Gastroesophageal sphincter (tissue), 3 donors: ENCODE data around the gene APBB1.

Experiments used
- POLR2A ChIP-seq, 2 donors: fragments of 450-650 bp; IDR thresholded peaks; one replicate each; pipeline ENCODE4 v1.6.1; 2017; ENCODE audit warnings: antibody characterized with exemption in 2 of 2, mild to moderate bottlenecking in 2 of 2, moderate library complexity in 1 of 2
- POLR2AphosphoS5 ChIP-seq: sonication (generic); formaldehyde crosslinking; IDR thresholded peaks from one replicate; pipeline ENCODE4 v1.6.1; 2017; ENCODE audit warnings: antibody characterized with exemption
- TF ChIP-seq, protein P1 (sequence below), 4 experiments: fragments of 200-600 bp in 2 of 4; fragments of 450-650 bp in 2 of 4; sonication (generic) in 1 of 4; IDR thresholded peaks; one replicate each; pipeline ENCODE4 v1.5.1; 2017 to 2019; ENCODE audit warnings: antibody characterized with exemption in 4 of 4, mild to moderate bottlenecking in 2 of 4, moderate library complexity in 2 of 4

DNA sequence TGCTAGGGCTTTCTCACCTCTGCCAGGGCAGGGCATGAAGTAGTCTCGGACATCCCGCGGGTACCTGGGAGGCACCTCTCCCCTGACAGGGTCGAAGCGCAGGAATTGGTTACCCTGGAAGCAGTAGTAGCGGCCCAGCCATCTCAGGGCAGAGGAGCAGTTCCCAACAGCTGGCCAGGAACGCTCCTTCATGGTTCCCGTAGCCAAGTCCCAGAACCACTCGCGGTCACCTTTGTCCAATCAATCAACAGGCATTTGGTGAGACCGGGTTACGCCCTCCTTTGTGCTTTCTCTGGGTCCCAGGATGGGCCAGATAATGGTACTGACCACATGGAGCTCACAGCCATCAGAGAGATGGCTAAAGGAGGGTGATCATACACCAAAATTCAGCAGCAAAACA lies 18.5 kb upstream of the APBB1 start:
- TF ChIP-seq, protein P1, sequence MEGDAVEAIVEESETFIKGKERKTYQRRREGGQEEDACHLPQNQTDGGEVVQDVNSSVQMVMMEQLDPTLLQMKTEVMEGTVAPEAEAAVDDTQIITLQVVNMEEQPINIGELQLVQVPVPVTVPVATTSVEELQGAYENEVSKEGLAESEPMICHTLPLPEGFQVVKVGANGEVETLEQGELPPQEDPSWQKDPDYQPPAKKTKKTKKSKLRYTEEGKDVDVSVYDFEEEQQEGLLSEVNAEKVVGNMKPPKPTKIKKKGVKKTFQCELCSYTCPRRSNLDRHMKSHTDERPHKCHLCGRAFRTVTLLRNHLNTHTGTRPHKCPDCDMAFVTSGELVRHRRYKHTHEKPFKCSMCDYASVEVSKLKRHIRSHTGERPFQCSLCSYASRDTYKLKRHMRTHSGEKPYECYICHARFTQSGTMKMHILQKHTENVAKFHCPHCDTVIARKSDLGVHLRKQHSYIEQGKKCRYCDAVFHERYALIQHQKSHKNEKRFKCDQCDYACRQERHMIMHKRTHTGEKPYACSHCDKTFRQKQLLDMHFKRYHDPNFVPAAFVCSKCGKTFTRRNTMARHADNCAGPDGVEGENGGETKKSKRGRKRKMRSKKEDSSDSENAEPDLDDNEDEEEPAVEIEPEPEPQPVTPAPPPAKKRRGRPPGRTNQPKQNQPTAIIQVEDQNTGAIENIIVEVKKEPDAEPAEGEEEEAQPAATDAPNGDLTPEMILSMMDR (IDR thresholded peaks at IDR 0.05) = no peak
- TF ChIP-seq POLR2AphosphoS5 (no peak), POLR2A (IDR thresholded peaks at IDR 0.05) (no peak)
